ENCODE measurements around the gene ABHD3. TPM values are rescaled to one million over a fixed set of nuclear protein-coding genes. Genes with fewer than 3 reads are reported as not detected.

ABHD3 gene
- total RNA-seq, 1 experiment from 2014 or later = 29.3 TPM

DNA sequence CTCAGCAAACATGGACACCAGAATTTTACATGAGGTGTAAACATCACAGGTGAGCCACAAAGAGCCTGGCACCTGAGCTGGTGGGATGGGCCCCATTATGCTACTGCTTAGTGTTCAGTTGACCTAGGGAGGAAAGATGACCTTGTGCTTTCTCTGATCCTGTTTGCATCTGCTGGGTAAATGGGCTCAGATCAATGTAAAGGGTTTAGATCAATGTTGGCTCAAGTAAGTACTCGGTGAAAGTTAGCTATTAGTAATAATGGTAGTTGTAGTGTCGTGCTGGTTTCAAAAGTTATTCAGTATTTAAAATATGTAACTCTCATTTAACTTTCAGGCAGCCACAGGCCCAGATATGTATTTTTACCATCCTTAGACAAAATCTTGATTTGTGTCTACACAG lies 19.8 kb downstream of the ABHD3 start:
- Mint-ChIP-seq H3K4me3 (ENCODE audit: unreplicated experiment) (no peak overlapping the region), H3K9me3 (ENCODE audit: unreplicated experiment) (peaks cover 6% of the 10 kb centered on the region), H3K27me3 (ENCODE audit: insufficient read depth, unreplicated experiment) (no peaks in the 10 kb centered on the region), H3K36me3 (ENCODE audit: insufficient read depth, unreplicated experiment) (peaks cover 41% of the 10 kb centered on the region), H3K4me1 (ENCODE audit: low read depth, unreplicated experiment) (peaks cover 21% of the 10 kb centered on the region), H3K27ac (ENCODE audit: unreplicated experiment) (no peak overlapping the region)
- no peaks in the 10 kb centered on the region for H3K9me3 ChIP-seq
- no TSS peak for BruUV-seq (replicated peaks)
- DNase-seq = no peak
- H3K27me3 ChIP-seq (replicated peaks; ENCODE audit: control insufficient read depth, insufficient read depth, low read length) = no peaks in the 10 kb centered on the region
- no peak for TF ChIP-seq CTCF (IDR thresholded peaks at IDR 0.05; ENCODE audit: insufficient read depth in 1 of 2, low read depth in 1 of 2, low read length in 1 of 2, severe bottlenecking in 1 of 2, unreplicated experiment in 1 of 2)
- ChIA-PET POLR2A (interaction anchor here (0.8 to 1.3 kb wide), 2 partner anchors 11 to 20 kb away, joined by 4 to 5 read pairs; partner anchors contain the start of gene ABHD3), CTCF (interaction anchor here (0.8 kb wide), 1 partner anchor 84 kb away, joined by 3 read pairs; the partner anchor contains the start of gene ESCO1)
- peaks cover 32% of the 10 kb centered on the region for H3K4me1 ChIP-seq
- no peak overlapping the region for H3K4me3 ChIP-seq (ENCODE audit: low read depth, low read length)
- intact Hi-C loops (cut with micrococcal nuclease; ENCODE audit: unreplicated experiment) = no loop called here
- no peaks in the 10 kb centered on the region; the same call in 1 of the 2 replicates for H3K36me3 ChIP-seq (ENCODE audit: control insufficient read depth, insufficient read depth, low read length)

- H3K27ac Mint-ChIP-seq (ENCODE audit: unreplicated experiment) = no peak overlapping the region
- ChIA-PET POLR2A (no interaction called here), CTCF (interaction anchor here (0.6 kb wide), 1 partner anchor 177 kb away, joined by 5 read pairs; no protein-coding TSS in a partner anchor)
- no peaks in the 10 kb centered on the region for H3K27me3 Mint-ChIP-seq (ENCODE audit: insufficient read depth, unreplicated experiment)
- peaks cover 12% of the 10 kb centered on the region for H3K4me1 Mint-ChIP-seq (ENCODE audit: low read depth, unreplicated experiment)
- Histone ChIP-seq H3K4me1 (peaks cover 28% of the 10 kb centered on the region), H3K9me3 (no peaks in the 10 kb centered on the region), H3K36me3 (ENCODE audit: control insufficient read depth, insufficient read depth, low read length) (no peaks in the 10 kb centered on the region; the same call in 1 of the 2 replicates), H3K27me3 (replicated peaks; ENCODE audit: control insufficient read depth, insufficient read depth, low read length) (no peaks in the 10 kb centered on the region), H3K4me3 (ENCODE audit: low read depth, low read length) (no peak overlapping the region)
- peaks cover 26% of the 10 kb centered on the region for H3K36me3 Mint-ChIP-seq (ENCODE audit: insufficient read depth, unreplicated experiment)
- no TSS peak for BruUV-seq (replicated peaks)
- DNase-seq = no peak
- H3K4me3 Mint-ChIP-seq (ENCODE audit: unreplicated experiment) = no peak overlapping the region
- intact Hi-C loops (cut with micrococcal nuclease; ENCODE audit: unreplicated experiment) = loop anchor here (2.0 kb wide), 1 partner anchor 14 kb away; no protein-coding TSS in a partner anchor
- H3K9me3 Mint-ChIP-seq (ENCODE audit: unreplicated experiment) = no peaks in the 10 kb centered on the region
- TF ChIP-seq CTCF (IDR thresholded peaks at IDR 0.05; ENCODE audit: insufficient read depth in 1 of 2, low read depth in 1 of 2, low read length in 1 of 2, severe bottlenecking in 1 of 2, unreplicated experiment in 1 of 2) = no peak
Measured at GRCh38 chr18:21682371-21683051, 22.1 kb downstream of the ABHD3 start.

GRCh38 chr18:21680161-21680560 lies 24.4 kb downstream of the ABHD3 start:
- Mint-ChIP-seq H3K4me3 (ENCODE audit: unreplicated experiment) (no peak overlapping the region), H3K36me3 (ENCODE audit: insufficient read depth, unreplicated experiment) (peaks cover 13% of the 10 kb centered on the region), H3K27ac (ENCODE audit: unreplicated experiment) (no peak overlapping the region), H3K27me3 (ENCODE audit: insufficient read depth, unreplicated experiment) (no peaks in the 10 kb centered on the region), H3K9me3 (ENCODE audit: unreplicated experiment) (no peaks in the 10 kb centered on the region), H3K4me1 (ENCODE audit: low read depth, unreplicated experiment) (peaks cover 7% of the 10 kb centered on the region)
- TF ChIP-seq CTCF (IDR thresholded peaks at IDR 0.05; ENCODE audit: insufficient read depth in 1 of 2, low read depth in 1 of 2, low read length in 1 of 2, severe bottlenecking in 1 of 2, unreplicated experiment in 1 of 2) = no peak
- no peaks in the 10 kb centered on the region for H3K9me3 ChIP-seq
- H3K36me3 ChIP-seq (ENCODE audit: control insufficient read depth, insufficient read depth, low read length) = peaks cover 1% of the 10 kb centered on the region; the same call in 1 of the 2 replicates
- H3K4me1 ChIP-seq = peaks cover 6% of the 10 kb centered on the region
- no peak overlapping the region for H3K4me3 ChIP-seq (ENCODE audit: low read depth, low read length)
- no TSS peak for BruUV-seq (replicated peaks)
- ChIA-PET CTCF (no interaction called here), POLR2A (no interaction called here)
- intact Hi-C loops (cut with micrococcal nuclease; ENCODE audit: unreplicated experiment) = no loop called here
- H3K27me3 ChIP-seq (replicated peaks; ENCODE audit: control insufficient read depth, insufficient read depth, low read length) = no peaks in the 10 kb centered on the region
- DNase-seq = no peak

Measured in Caco-2 (cell line).